B cell (primary cell): ENCODE data around the gene STRIP1. TPM values are rescaled to one million over a fixed set of nuclear protein-coding genes. Genes with fewer than 3 reads are reported as not detected.

Source experiments
- ATAC-seq: fragments of 200-7000 bp; cut with Tn5 transposase; one replicate; pipeline ENCODE4 v1.10.0; 2021; ENCODE audit warnings: low read depth, mild to moderate bottlenecking, moderate number of reproducible peaks, moderate library complexity
- CTCF ChIA-PET: fragments of 350-600 bp; sonication (Branson Sonifier 250); formaldehyde crosslinking; loops from one replicate; lab custom pipeline; 2021; ENCODE audit warnings: antibody characterized with exemption, inconsistent platforms; lab: Charles Lee
- POLR2A ChIA-PET: fragments of 350-600 bp; sonication (Branson Sonifier 250); formaldehyde crosslinking; loops from one replicate; lab custom pipeline; 2021; ENCODE audit warnings: antibody characterized with exemption; lab: Charles Lee
- DNase-seq: peaks from one replicate; pipeline ENCODE4 v3.0.0; 2013
- H2AFZ ChIP-seq: 2 replicates; pipeline ENCODE4 v1.6.1; 2012; ENCODE audit warnings: mild to moderate bottlenecking, low read depth, low read length; ENCODE audit not compliant: insufficient read depth, poor library complexity, severe bottlenecking
- H3K27ac ChIP-seq, 2 donors: 1 replicate in 1 of 2; 2 replicates in 1 of 2; pipeline ENCODE4 v1.5.1; 2012 to 2013; ENCODE audit warnings: low read length in 2 of 2, mild to moderate bottlenecking in 2 of 2, moderate library complexity in 1 of 2
- H3K27me3 ChIP-seq, 4 experiments: fragments of 200-600 bp in 1 of 4; sonication (generic) in 1 of 4; replicated peaks in 1 of 4; 1 replicate in 2 of 4; 2 replicates in 2 of 4; pipeline versions ENCODE4 v1.6.1 to v1.7.0; 2013 to 2016; ENCODE audit warnings: low read length in 3 of 4, mild to moderate bottlenecking in 2 of 4, mixed read lengths in 1 of 4, moderate library complexity in 1 of 4; ENCODE audit not compliant: insufficient read depth in 4 of 4, control insufficient read depth in 3 of 4; ENCODE audit errors: control extremely low read depth in 1 of 4
- H3K36me3 ChIP-seq, 2 experiments: replicated peaks in 1 of 2; 1 replicate in 1 of 2; 2 replicates in 1 of 2; pipeline versions ENCODE4 v1.6.1 to v1.7.1; 2013; ENCODE audit warnings: low read length in 1 of 2; ENCODE audit not compliant: insufficient read depth in 2 of 2, control insufficient read depth in 1 of 2; ENCODE audit errors: control extremely low read depth in 1 of 2, extremely low read depth in 1 of 2
- H3K4me1 ChIP-seq, 2 donors: fragments of 200-600 bp in 1 of 2; sonication (generic) in 1 of 2; 1 replicate in 1 of 2; 2 replicates in 1 of 2; pipeline versions ENCODE4 v1.5.1 to v1.6.1; 2013 to 2017; ENCODE audit warnings: low read length in 2 of 2; ENCODE audit not compliant: control insufficient read depth in 2 of 2, insufficient read depth in 2 of 2
- H3K4me2 ChIP-seq: replicated peaks from 2 replicates; pipeline ENCODE3; 2012; ENCODE audit warnings: mild to moderate bottlenecking, low read depth, low read length; ENCODE audit not compliant: poor library complexity, severe bottlenecking
- H3K4me3 ChIP-seq, 5 experiments: fragments of 200-600 bp in 1 of 5; sonication (generic) in 1 of 5; 1 replicate in 3 of 5; 2 replicates in 2 of 5; pipeline versions ENCODE4 v1.5.1 to v1.7.0; 2011 to 2016; ENCODE audit warnings: low read length in 4 of 5, mild to moderate bottlenecking in 4 of 5, low read depth in 2 of 5, control low read depth in 1 of 5, moderate library complexity in 1 of 5; ENCODE audit not compliant: insufficient read depth in 1 of 5; ENCODE audit errors: control extremely low read depth in 1 of 5, extremely low read depth in 1 of 5
- H3K79me2 ChIP-seq: fragments of 200-600 bp; sonication (generic); one replicate; pipeline ENCODE4 v1.6.0; 2016; ENCODE audit warnings: low read length; ENCODE audit not compliant: control insufficient read depth, insufficient read depth
- H3K9ac ChIP-seq: fragments of 200-600 bp; sonication (generic); 2 replicates; pipeline ENCODE4 v1.6.1; 2017; ENCODE audit warnings: mild to moderate bottlenecking, low read length, moderate library complexity
- H3K9me3 ChIP-seq, 3 donors: one replicate each; pipeline versions ENCODE4 v1.6.1 to v1.7.1; 2013; ENCODE audit warnings: low read length in 2 of 3; ENCODE audit not compliant: control insufficient read depth in 2 of 3, insufficient read depth in 1 of 3; ENCODE audit errors: control extremely low read depth in 1 of 3
- H4K20me1 ChIP-seq: 2 replicates; pipeline ENCODE4 v1.6.0; 2012; ENCODE audit warnings: mild to moderate bottlenecking, low read length; ENCODE audit not compliant: insufficient read depth, control insufficient read depth, poor library complexity, severe bottlenecking
- H3K27ac Mint-ChIP-seq: one replicate; pipeline ENCODE4 v1.8.0; 2021; ENCODE audit warnings: mixed read lengths
- H3K27me3 Mint-ChIP-seq: one replicate; pipeline ENCODE4 v1.8.0; 2021; ENCODE audit warnings: mixed read lengths
- H3K4me1 Mint-ChIP-seq: one replicate; pipeline ENCODE4 v1.8.0; 2021; ENCODE audit warnings: mixed read lengths
- H3K4me3 Mint-ChIP-seq: one replicate; pipeline ENCODE4 v1.8.0; 2021; ENCODE audit warnings: mixed read lengths
- H3K9me3 Mint-ChIP-seq: one replicate; pipeline ENCODE4 v1.8.0; 2022; ENCODE audit warnings: mixed read lengths; ENCODE audit not compliant: insufficient read depth
- CTCF ChIP-seq: fragments of 200-600 bp; IDR thresholded peaks from one replicate; pipeline ENCODE4 v1.8.0; 2022; ENCODE audit warnings: antibody characterized with exemption, mild to moderate bottlenecking
- EZH2 ChIP-seq: IDR thresholded peaks from 2 replicates; pipeline ENCODE4 v1.6.1; 2012; ENCODE audit warnings: borderline replicate concordance, low read depth, mild to moderate bottlenecking, moderate library complexity, low read length; ENCODE audit not compliant: insufficient read depth, poor library complexity, severe bottlenecking
- WGBS: methylation state at CpG from one replicate; pipeline ENCODE4 v1.1.5; 2013; ENCODE audit warnings: missing lambda C conversion rate; ENCODE audit not compliant: insufficient coverage; 5-methylcytosine and 5-hydroxymethylcytosine counted together
- intact Hi-C: fragments of 100-400 bp; cut with micrococcal nuclease; formaldehyde crosslinking; loops from one replicate; pipeline ENCODE4 v1.10.0; 2022
- polyA plus RNA-seq: library from polyadenylated mRNA; depleted of rRNA; stranded (reverse); fragments of >200 nt; gene quantifications from 2 replicates; pipeline ENCODE4 v1.2.3, GENCODE V29; 2012
- total RNA-seq, 2 donors: library from RNA; stranded (reverse); fragments of 120-200 nt in 1 of 2; gene quantifications; 1 replicate in 1 of 2; 2 replicates in 1 of 2; pipeline versions ENCODE4 v1.2.3 to v1.2.4, GENCODE V29; 2013 to 2022

STRIP1 gene
- total and polyA plus RNA-seq, 2 donors (not counting 1 experiment from before 2014, with no cell fraction given) = 41.5 to 105 TPM

GRCh38 chr1:110084227-110085078, 50.0 kb downstream of the STRIP1 start:
- DNase-seq = peak; percentile 68
- peak overlapping the region; percentile 97 for H3K4me2 ChIP-seq
- ChIA-PET CTCF (interaction anchor here (1.0 kb wide), 1 partner anchor 28 kb away, joined by 3 read pairs; the partner anchor contains the start of gene UBL4B), POLR2A (no interaction called here)
- H3K9ac ChIP-seq = peak overlapping the region; percentile 76
- H3K27ac ChIP-seq = no peak overlapping the region
- H3K79me2 ChIP-seq = no peaks in the 10 kb centered on the region
- H3K27me3 ChIP-seq = peaks cover 0 to 61% (median 27%) of the 10 kb centered on the region in 4 experiments
- ATAC-seq = peak; percentile 57
- peaks cover 0 to 9% (median 0%) of the 10 kb centered on the region in 3 donors for H3K9me3 ChIP-seq
- 2% methylated on average over 70 of the region's 72 CpGs for WGBS
- no peaks in the 10 kb centered on the region for H4K20me1 ChIP-seq
- Mint-ChIP-seq H3K27ac (no peak overlapping the region), H3K4me1 (peaks cover 11% of the 10 kb centered on the region), H3K27me3 (peaks cover 59% of the 10 kb centered on the region), H3K9me3 (no peaks in the 10 kb centered on the region), H3K4me3 (peak overlapping the region; percentile 81)
- H3K4me3 ChIP-seq = peak overlapping the region; percentile 38 to 79 (median 57)
- intact Hi-C loops = no loop called here
- peaks cover 12 to 21% of the 10 kb centered on the region in 2 donors for H3K4me1 ChIP-seq
- TF ChIP-seq CTCF (no peak), EZH2 (peak; percentile 42)
- peak overlapping the region; percentile 79 for H2AFZ ChIP-seq
- no peaks in the 10 kb centered on the region for H3K36me3 ChIP-seq

- WGBS = 97% methylated on average over 5 of the region's 5 CpGs
- intact Hi-C loops = no loop called here
Measured at GRCh38 chr1:110085671-110086070, 51.2 kb downstream of the STRIP1 start.

More at GRCh38 chr1:110085671-110086070, 51.2 kb downstream of the STRIP1 start:
- Mint-ChIP-seq H3K4me1 (peaks cover 11% of the 10 kb centered on the region), H3K27me3 (peaks cover 58% of the 10 kb centered on the region), H3K9me3 (no peaks in the 10 kb centered on the region), H3K27ac (no peak overlapping the region), H3K4me3 (peak overlapping the region; percentile 81)
- Histone ChIP-seq H3K27me3 (peaks cover 0 to 61% (median 27%) of the 10 kb centered on the region in 4 experiments), H3K9ac (no peak overlapping the region), H3K27ac (no peak overlapping the region), H2AFZ (no peak overlapping the region), H3K4me3 (no peak overlapping the region), H3K36me3 (no peaks in the 10 kb centered on the region), H3K79me2 (no peaks in the 10 kb centered on the region), H3K4me2 (no peak overlapping the region), H3K9me3 (peaks cover 0 to 9% (median 0%) of the 10 kb centered on the region in 3 donors), H4K20me1 (no peaks in the 10 kb centered on the region), H3K4me1 (peaks cover 12 to 21% of the 10 kb centered on the region in 2 donors)
- DNase-seq = no peak
- ATAC-seq = no peak
- CTCF ChIA-PET = interaction anchor here (1.1 kb wide), 1 partner anchor 24 kb away, joined by 3 read pairs; no protein-coding TSS in a partner anchor
- no peak for TF ChIP-seq EZH2
- POLR2A ChIA-PET = no interaction called here
